HG02870 (cell line): ENCODE results near the gene CACNB2.

Experiments used
- ATAC-seq: cut with Tn5 transposase; IDR thresholded peaks from one replicate; pipeline ENCODE4 v1.9.1; 2021; ENCODE audit warnings: mild to moderate bottlenecking, moderate library complexity; ENCODE audit not compliant: unreplicated experiment

CACNB2 gene

GRCh38 chr10:18278181-18278580 lies 138.0 kb downstream of the CACNB2 start:
- ATAC-seq, result no peak

- no peak for ATAC-seq
Observed at GRCh38 chr10:18279173-18279572, 138.9 kb downstream of the CACNB2 start.

- no peak for ATAC-seq
Observed at GRCh38 chr10:18282094-18282493, 141.9 kb downstream of the CACNB2 start.

- no peak for ATAC-seq
Observed at GRCh38 chr10:18290651-18291313, 150.6 kb downstream of the CACNB2 start.

GRCh38 chr10:18293536-18294510 lies 153.6 kb downstream of the CACNB2 start:
- ATAC-seq, result no peak

GRCh38 chr10:18294633-18295032 lies 154.4 kb downstream of the CACNB2 start:
- ATAC-seq, result no peak

- no peak for ATAC-seq
Observed at GRCh38 chr10:18297659-18298058, 157.4 kb downstream of the CACNB2 start.

GRCh38 chr10:18298256-18298655 lies 158.0 kb downstream of the CACNB2 start:
- no peak for ATAC-seq

- ATAC-seq, result no peak
Observed at GRCh38 chr10:18303851-18304801, 163.9 kb downstream of the CACNB2 start.

GRCh38 chr10:18306031-18306430 lies 165.8 kb downstream of the CACNB2 start:
- no peak for ATAC-seq

- ATAC-seq, result no peak
Observed at GRCh38 chr10:18308600-18308999, 168.4 kb downstream of the CACNB2 start.

- no peak for ATAC-seq
Observed at GRCh38 chr10:18310761-18311160, 170.5 kb downstream of the CACNB2 start.

GRCh38 chr10:18312374-18313139 lies 172.3 kb downstream of the CACNB2 start:
- peak; percentile 80 for ATAC-seq

- no peak for ATAC-seq
Observed at GRCh38 chr10:18313140-18313530, 172.9 kb downstream of the CACNB2 start.

GRCh38 chr10:18313626-18314025 lies 173.4 kb downstream of the CACNB2 start:
- ATAC-seq, result no peak

- no peak for ATAC-seq
Observed at GRCh38 chr10:18319628-18320027, 179.4 kb downstream of the CACNB2 start.

GRCh38 chr10:18321371-18321770 lies 181.1 kb downstream of the CACNB2 start:
- ATAC-seq, result no peak

- no peak for ATAC-seq
Observed at GRCh38 chr10:18323916-18324315, 183.7 kb downstream of the CACNB2 start.

GRCh38 chr10:18325410-18325809 lies 185.2 kb downstream of the CACNB2 start:
- no peak for ATAC-seq

- ATAC-seq, result no peak
Observed at GRCh38 chr10:18325889-18326531, 185.8 kb downstream of the CACNB2 start.
